ENCODE results near the gene ZBTB49. TPM values are rescaled to one million over a fixed set of nuclear protein-coding genes. Genes with fewer than 3 reads are reported as not detected.

ZBTB49 gene
- total and polyA plus RNA-seq, 2 donors (not counting 3 experiments of a cell fraction or from before 2014, with no cell fraction given) = 3.8 to 5.8 TPM

GRCh38 chr4:4358093-4358854 is 68.2 kb downstream of the ZBTB49 start:
- POLR2A ChIA-PET = no interaction called here
- H3K4me1 ChIP-seq (ENCODE audit: control insufficient read depth, extremely low read depth, insufficient read depth, low read length) = no peaks in the 10 kb centered on the region
- H3K9ac ChIP-seq (replicated peaks; ENCODE audit: extremely low read depth, insufficient read depth, low read length) = no peak overlapping the region
- no peak overlapping the region for H3K27ac ChIP-seq (ENCODE audit: insufficient read depth, low read depth, low read length)
- no peak for FAIRE-seq
- intact Hi-C loops (cut with micrococcal nuclease) = no loop called here
- peaks cover 2 to 6% of the 10 kb centered on the region in 2 experiments for H3K27me3 ChIP-seq (ENCODE audit: control insufficient read depth in 2 of 2, insufficient read depth in 2 of 2, low read length in 2 of 2)
- no peak overlapping the region for H3K4me3 ChIP-seq (replicated peaks in 1 of 3; ENCODE audit: insufficient read depth in 1 of 3, low read depth in 1 of 3, low read length in 3 of 3)
- no peak overlapping the region for H2AFZ ChIP-seq (ENCODE audit: low read depth, low read length)
- no peaks in the 10 kb centered on the region for H3K9me1 ChIP-seq (replicated peaks; ENCODE audit: control insufficient read depth, extremely low read depth, insufficient read depth, low read length)
- H3K4me2 ChIP-seq (ENCODE audit: insufficient read depth, low read length) = no peak overlapping the region
- H3K9me3 ChIP-seq (replicated peaks; ENCODE audit: control insufficient read depth, insufficient read depth, low read length) = no peaks in the 10 kb centered on the region
- TF ChIP-seq MAX (IDR thresholded peaks at IDR 0.05; ENCODE audit: insufficient read depth, insufficient read length) = no peak
- no peak for TF ChIP-seq JUN (IDR thresholded peaks at IDR 0.05; ENCODE audit: borderline replicate concordance, insufficient read depth, insufficient read length, low read depth)
- TF ChIP-seq MYC (IDR thresholded peaks at IDR 0.05; ENCODE audit: low read depth, low read length) = no peak
- TF ChIP-seq, protein P1, sequence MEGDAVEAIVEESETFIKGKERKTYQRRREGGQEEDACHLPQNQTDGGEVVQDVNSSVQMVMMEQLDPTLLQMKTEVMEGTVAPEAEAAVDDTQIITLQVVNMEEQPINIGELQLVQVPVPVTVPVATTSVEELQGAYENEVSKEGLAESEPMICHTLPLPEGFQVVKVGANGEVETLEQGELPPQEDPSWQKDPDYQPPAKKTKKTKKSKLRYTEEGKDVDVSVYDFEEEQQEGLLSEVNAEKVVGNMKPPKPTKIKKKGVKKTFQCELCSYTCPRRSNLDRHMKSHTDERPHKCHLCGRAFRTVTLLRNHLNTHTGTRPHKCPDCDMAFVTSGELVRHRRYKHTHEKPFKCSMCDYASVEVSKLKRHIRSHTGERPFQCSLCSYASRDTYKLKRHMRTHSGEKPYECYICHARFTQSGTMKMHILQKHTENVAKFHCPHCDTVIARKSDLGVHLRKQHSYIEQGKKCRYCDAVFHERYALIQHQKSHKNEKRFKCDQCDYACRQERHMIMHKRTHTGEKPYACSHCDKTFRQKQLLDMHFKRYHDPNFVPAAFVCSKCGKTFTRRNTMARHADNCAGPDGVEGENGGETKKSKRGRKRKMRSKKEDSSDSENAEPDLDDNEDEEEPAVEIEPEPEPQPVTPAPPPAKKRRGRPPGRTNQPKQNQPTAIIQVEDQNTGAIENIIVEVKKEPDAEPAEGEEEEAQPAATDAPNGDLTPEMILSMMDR (IDR thresholded peaks at IDR 0.05; ENCODE audit: extremely low read depth in 1 of 2, insufficient read depth in 1 of 2, low read depth in 1 of 2, low read length in 2 of 2) = no peak
- no peak for TF ChIP-seq EZH2 (IDR thresholded peaks at IDR 0.05; ENCODE audit: borderline replicate concordance, low read depth, low read length, severe bottlenecking)
- TF ChIP-seq GATA2 (IDR thresholded peaks at IDR 0.05; ENCODE audit: insufficient read depth, insufficient read length, low read depth, low read length) = no peak
- TF ChIP-seq POLR2A (IDR thresholded peaks at IDR 0.05; ENCODE audit: low read depth, low read length) = no peak
- TF ChIP-seq POLR2AphosphoS5 (IDR thresholded peaks at IDR 0.05; ENCODE audit: insufficient read depth, low read depth, low read length) = no peak
- no peak for TF ChIP-seq FOS (IDR thresholded peaks at IDR 0.05; ENCODE audit: borderline replicate concordance, insufficient read depth, low read length)
- CTCF ChIA-PET = interaction anchor here (1.0 to 1.5 kb wide), 3 partner anchors 8 to 18 kb away, joined by 3 to 4 read pairs (median 3); no protein-coding TSS in a partner anchor
- H3K36me3 ChIP-seq (ENCODE audit: control insufficient read depth in 2 of 2, extremely low read depth in 1 of 2, insufficient read depth in 2 of 2, low read length in 2 of 2) = no peaks in the 10 kb centered on the region
- H3K79me2 ChIP-seq (ENCODE audit: control insufficient read depth, insufficient read depth, low read length) = no peaks in the 10 kb centered on the region
- H4K20me1 ChIP-seq (replicated peaks; ENCODE audit: control insufficient read depth, extremely low read depth, insufficient read depth, low read length) = no peaks in the 10 kb centered on the region
- no peak for DNase-seq (ENCODE audit: low read depth, low spot score)
- no TSS peak for BruUV-seq (replicated peaks)
- dilution Hi-C loops (cut with MboI; ENCODE audit: extremely low pct_ligation_motif_present, low sequenced_read_pairs) = no loop called here

All from endothelial cell of umbilical vein (primary cell).